Effector CD4-positive, alpha-beta T cell (primary cell): ENCODE measurements around the gene PLD4.
"Not testable (repeated sequence)": the region's sequence is repeated elsewhere in the genome, so short reads cannot be mapped to it uniquely, and the experiment has no call there.

Experiments
- DNase-seq: peaks from one replicate; pipeline ENCODE4 v3.0.0-alpha.2; 2020

Gene PLD4

GRCh38 chr14:104900639-104901512 is 23.8 kb upstream of the PLD4 start:
- DNase-seq, result no peak

DNA sequence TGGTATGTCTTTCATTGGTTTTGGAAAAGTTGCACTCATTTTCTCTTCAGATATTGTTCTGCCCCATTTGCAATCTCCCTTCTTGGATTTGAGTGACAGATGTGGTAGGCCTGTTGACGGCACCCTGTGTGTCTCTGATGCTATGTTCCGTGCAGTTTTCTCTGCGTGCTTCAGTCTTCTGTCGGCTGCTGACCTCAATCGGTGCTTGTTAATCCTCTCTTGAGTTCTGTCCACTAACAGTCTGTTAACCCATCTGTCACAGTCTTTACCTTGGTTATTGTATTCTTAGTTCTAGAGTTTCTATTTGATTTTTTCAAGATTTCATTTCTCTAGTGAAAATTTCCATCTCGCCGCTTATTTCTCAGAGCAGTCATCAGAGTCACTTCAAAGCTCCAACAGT is 20.7 kb upstream of the PLD4 start:
- DNase-seq, result no peak

- not testable (repeated sequence) for DNase-seq
These were observed 19.8 kb upstream of the PLD4 start for GRCh38 chr14:104904650-104905578.

DNA sequence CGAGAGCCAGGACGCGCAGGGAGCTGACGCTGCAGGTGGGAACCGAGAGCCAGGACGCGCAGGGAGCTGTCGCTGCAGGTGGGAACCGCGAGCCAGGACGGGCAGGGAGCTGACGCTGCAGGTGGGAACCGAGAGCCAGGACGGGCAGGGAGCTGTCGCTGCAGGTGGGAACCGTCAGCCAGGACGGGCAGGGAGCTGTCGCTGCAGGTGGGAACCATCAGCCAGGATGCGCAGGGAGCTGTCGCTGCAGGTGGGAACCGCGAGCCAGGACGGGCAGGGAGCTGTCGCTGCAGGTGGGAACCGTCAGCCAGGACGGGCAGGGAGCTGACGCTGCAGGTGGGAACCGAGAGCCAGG is 19.1 kb upstream of the PLD4 start:
- DNase-seq, result not testable (repeated sequence)

DNA sequence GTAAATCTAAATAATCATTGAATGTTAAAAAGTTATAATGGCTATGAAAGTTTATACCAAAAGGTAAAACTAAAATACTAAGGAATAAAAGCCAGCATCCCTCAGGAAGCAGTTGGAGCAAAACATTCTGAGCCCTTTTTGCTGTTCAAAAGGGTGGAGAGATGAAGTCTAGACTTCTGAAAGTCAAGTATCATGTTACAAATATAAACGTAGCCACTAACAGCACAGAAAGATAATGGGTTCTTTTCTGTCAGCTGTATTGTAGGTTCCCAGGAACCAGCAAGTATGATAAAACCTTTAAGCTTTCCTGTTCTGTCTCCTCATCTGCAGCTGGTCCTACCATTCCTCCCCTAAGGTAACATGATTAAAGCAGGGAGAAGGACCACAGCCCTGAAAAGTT is 16.4 kb upstream of the PLD4 start:
- no peak for DNase-seq

DNA sequence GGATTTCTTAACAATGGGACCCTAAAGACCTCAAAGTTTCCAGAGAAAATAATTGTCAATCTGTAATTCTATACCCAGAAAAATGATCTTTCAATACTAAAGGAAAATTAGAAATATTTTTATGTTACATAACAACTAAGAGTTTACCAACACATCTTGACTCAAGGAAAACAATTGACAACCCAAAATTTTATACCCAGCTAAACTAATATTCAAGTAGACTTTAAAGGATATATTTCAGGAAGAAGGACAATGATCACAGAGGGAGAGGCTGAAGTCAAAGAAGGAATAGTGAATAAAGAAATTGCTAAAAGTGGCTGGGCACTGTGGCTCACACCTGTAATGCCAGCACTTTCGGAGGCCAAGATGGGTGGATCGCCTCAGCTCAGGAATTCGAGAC is 12.6 kb upstream of the PLD4 start:
- no peak for DNase-seq

GRCh38 chr14:104913435-104913834 is 11.2 kb upstream of the PLD4 start:
- no peak for DNase-seq

- DNase-seq, result no peak
These were observed 7.6 kb upstream of the PLD4 start for GRCh38 chr14:104917116-104917515.

DNA sequence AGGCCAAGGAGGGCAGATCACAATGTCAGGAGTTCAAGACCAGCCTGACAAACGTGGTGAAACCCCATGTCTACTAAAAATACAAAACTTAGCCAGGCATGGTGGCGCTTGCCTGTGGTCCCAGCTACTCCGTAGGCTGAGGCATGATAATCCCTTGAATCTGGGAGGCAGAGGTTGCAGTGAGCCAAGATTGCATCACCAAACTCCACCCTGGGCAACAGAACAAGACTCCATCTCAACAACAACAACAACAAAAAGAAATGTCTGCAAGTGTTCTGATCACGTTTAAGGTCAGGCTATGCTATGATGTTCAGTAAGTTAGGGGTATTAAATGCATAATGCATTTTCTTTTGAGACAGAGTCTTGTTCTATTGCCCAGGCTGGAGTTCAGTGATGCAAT is 6.7 kb upstream of the PLD4 start:
- DNase-seq, result no peak

- not testable (repeated sequence) for DNase-seq
These were observed 5.3 kb upstream of the PLD4 start for GRCh38 chr14:104919152-104919992.

DNA sequence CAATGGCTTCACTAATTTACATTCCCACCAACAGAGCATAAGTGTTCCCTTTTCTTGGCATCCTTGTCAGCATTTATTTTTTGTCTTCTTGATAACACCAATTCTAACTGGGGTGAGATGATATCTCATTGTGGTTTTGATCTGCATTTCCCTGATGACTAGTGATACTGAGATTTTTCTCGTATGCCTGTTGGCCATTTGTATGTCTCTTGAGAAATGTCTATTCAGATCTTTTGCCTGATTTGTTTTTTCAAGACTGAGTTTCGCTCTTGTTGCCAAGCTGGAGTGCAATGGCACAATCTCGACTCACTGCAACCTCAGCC is 4.7 kb upstream of the PLD4 start:
- no peak for DNase-seq

- DNase-seq, result no peak
These were observed 849 bp upstream of the PLD4 start for GRCh38 chr14:104923640-104924420.

GRCh38 chr14:104925214-104925854 is 655 bp downstream of the PLD4 start:
- no peak for DNase-seq

DNA sequence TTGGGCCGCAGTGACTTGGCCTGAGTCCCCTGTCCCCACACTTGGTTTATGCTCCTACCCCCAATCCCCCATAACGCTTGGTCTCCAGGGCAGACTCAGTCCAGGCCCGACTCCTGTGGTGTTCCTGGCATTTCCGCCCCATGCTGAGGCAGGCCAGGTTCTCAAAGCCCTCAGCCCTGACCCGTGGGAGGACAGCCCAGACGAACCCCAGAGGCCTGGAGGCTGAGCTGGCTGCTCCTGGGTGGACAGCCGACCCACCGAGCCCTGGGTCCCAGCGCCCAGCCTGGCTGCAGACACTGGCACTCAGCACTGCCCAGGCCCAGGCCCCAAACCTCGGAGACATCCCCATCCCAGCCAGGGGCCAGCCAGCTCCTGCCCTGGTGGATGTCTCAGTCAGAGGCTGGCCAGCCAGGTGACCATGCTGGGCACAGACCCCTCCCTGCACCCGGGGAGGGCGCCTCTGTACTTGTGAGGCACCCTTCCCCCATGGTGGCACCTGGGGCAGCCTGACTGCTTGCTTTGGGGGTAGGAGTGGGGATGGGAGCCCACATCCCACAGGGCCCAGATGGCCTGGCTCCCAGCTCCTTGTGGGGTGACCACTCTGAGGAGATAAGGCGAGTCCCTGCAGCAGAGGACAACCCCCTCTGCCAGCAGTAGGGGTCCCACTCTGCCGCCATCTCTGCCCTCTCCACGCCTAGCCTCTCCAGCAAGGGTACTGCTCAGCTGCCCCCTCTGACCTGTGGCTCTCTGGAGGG is 1.4 kb downstream of the PLD4 start:
- DNase-seq, result no peak

GRCh38 chr14:104926619-104927431 is 2.1 kb downstream of the PLD4 start:
- no peak for DNase-seq

- no peak for DNase-seq
These were observed 2.7 kb downstream of the PLD4 start for GRCh38 chr14:104927432-104927816.

DNA sequence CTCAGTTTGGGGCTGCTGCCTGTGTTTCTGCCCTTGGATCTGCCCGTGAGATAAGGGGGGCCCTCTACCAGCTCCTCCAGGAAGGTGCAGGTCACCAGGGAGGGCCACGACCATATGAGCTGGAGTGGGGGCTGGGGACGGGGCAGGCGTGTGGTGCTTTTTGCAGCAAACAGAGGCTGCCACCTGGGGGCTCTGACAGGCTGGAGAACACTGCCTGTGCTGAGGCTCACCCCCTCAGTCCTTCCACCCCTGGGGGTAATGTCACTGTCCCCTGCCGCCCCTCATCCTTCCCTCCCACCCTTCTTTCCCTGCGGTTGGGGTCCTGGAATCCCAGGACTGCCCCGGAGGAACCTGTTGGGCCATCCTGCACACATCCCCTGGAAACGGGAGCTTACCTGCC is 3.2 kb downstream of the PLD4 start:
- DNase-seq, result no peak

GRCh38 chr14:104928391-104929133 is 3.9 kb downstream of the PLD4 start:
- DNase-seq, result no peak
